HFFc6 (cell line): Measurements from ENCODE around the gene GNGT1. TPM values are rescaled to one million over a fixed set of nuclear protein-coding genes. Genes with fewer than 3 reads are reported as not detected.

Experiments
- DNase-seq: peaks from one replicate; pipeline ENCODE4 v3.0.0-alpha.2; 2018
- H3K27ac Mint-ChIP-seq: 2 replicates; pipeline ENCODE4 v1.8.0; 2020; ENCODE audit warnings: mild to moderate bottlenecking, mixed read lengths
- H3K27me3 Mint-ChIP-seq: 2 replicates; pipeline ENCODE4 v1.8.0; 2021; ENCODE audit warnings: mild to moderate bottlenecking, moderate library complexity, mixed read lengths; ENCODE audit not compliant: insufficient read depth
- H3K36me3 Mint-ChIP-seq: 2 replicates; pipeline ENCODE4 v1.8.0; 2021; ENCODE audit warnings: low read depth, mixed read lengths
- H3K4me1 Mint-ChIP-seq: 2 replicates; pipeline ENCODE4 v1.8.0; 2020; ENCODE audit warnings: low read depth, mixed read lengths
- H3K4me3 Mint-ChIP-seq: 2 replicates; pipeline ENCODE4 v1.8.0; 2020; ENCODE audit warnings: mild to moderate bottlenecking, moderate library complexity, mixed read lengths
- H3K9me3 Mint-ChIP-seq: 2 replicates; pipeline ENCODE4 v1.8.0; 2020; ENCODE audit warnings: mild to moderate bottlenecking, mixed read lengths
- total RNA-seq, 6 experiments: library from RNA; stranded (reverse); fragmentation: NEBNext Ultra II Directional; extraction: Animal tissue kit (Norgen Biotek cat#: 25700); gene quantifications; 2 replicates in 1 of 6; 3 replicates in 5 of 6; pipeline ENCODE4 v1.2.3, GENCODE V29; 2021
- TF ChIP-seq, protein P1 (sequence below): fragments of 200-600 bp; sonication (generic); IDR thresholded peaks from 2 replicates; pipeline ENCODE4 v1.5.0; 2021; ENCODE audit warnings: antibody characterized with exemption, mild to moderate bottlenecking

GNGT1 gene
- total RNA-seq, 6 experiments from 2014 or later: not detected

DNA sequence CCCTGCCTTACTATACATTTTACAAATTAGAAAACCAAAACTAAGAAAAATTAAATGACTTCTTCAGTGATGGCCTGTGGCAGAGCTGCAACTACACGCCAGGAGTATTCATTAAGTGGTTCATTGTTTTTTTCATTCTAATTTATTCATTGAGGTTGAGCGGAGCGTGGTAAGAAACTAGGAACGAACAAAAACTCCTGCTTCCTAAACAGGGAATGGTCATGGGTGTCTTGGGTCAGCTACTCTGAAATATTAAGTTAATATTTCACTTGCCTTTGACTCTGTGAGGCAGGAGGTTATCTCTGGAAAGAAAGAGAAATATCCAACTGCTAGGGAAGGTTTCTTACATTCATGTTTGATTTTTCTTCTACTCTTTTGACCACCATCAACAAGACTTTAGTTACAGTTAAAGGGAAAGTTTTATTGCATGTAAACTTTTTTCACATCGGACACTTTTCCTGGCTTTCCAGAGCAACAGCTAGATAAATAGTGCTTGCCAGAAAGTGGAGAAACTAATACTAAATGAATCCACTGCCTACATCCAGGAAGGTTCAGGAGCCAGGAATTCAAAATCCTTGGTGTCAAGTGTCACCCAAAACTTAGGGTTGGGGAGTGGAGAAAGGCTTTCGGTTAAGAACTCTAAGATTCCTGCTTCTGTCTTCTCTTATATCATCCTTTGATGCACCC, 14.3 kb downstream of the GNGT1 start:
- Mint-ChIP-seq H3K36me3 (peaks cover 10% of the 10 kb centered on the region; the same call in 1 of the 2 replicates), H3K27ac (peak overlapping the region; percentile 97), H3K4me3 (peak overlapping the region; percentile 98), H3K9me3 (no peaks in the 10 kb centered on the region), H3K27me3 (no peaks in the 10 kb centered on the region; the same call in 1 of the 2 replicates), H3K4me1 (peaks cover 48% of the 10 kb centered on the region)
- DNase-seq: no peak
- TF ChIP-seq, protein P1, sequence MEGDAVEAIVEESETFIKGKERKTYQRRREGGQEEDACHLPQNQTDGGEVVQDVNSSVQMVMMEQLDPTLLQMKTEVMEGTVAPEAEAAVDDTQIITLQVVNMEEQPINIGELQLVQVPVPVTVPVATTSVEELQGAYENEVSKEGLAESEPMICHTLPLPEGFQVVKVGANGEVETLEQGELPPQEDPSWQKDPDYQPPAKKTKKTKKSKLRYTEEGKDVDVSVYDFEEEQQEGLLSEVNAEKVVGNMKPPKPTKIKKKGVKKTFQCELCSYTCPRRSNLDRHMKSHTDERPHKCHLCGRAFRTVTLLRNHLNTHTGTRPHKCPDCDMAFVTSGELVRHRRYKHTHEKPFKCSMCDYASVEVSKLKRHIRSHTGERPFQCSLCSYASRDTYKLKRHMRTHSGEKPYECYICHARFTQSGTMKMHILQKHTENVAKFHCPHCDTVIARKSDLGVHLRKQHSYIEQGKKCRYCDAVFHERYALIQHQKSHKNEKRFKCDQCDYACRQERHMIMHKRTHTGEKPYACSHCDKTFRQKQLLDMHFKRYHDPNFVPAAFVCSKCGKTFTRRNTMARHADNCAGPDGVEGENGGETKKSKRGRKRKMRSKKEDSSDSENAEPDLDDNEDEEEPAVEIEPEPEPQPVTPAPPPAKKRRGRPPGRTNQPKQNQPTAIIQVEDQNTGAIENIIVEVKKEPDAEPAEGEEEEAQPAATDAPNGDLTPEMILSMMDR: no peak

DNA sequence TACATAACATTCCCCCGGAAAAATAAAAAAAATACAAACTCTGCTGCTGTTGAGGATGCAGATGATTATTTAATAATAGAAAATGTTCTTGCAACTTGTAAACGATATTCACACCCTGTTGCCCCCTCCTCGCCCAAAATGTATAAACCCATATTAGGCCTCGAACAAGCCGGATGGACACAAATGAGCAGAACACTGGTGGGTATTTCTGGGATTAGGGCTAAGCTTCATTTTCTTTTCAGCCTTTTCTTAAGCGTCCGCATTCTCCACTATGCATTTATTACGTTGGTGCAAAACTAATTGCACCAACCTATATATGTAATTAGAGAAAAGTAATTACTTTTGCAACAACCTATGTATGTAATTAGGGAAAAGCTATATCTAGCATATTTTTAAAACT, 14.8 kb downstream of the GNGT1 start:
- Mint-ChIP-seq H3K4me1 (peaks cover 47% of the 10 kb centered on the region), H3K4me3 (peak overlapping the region; percentile 98)
- no peak for DNase-seq

DNA sequence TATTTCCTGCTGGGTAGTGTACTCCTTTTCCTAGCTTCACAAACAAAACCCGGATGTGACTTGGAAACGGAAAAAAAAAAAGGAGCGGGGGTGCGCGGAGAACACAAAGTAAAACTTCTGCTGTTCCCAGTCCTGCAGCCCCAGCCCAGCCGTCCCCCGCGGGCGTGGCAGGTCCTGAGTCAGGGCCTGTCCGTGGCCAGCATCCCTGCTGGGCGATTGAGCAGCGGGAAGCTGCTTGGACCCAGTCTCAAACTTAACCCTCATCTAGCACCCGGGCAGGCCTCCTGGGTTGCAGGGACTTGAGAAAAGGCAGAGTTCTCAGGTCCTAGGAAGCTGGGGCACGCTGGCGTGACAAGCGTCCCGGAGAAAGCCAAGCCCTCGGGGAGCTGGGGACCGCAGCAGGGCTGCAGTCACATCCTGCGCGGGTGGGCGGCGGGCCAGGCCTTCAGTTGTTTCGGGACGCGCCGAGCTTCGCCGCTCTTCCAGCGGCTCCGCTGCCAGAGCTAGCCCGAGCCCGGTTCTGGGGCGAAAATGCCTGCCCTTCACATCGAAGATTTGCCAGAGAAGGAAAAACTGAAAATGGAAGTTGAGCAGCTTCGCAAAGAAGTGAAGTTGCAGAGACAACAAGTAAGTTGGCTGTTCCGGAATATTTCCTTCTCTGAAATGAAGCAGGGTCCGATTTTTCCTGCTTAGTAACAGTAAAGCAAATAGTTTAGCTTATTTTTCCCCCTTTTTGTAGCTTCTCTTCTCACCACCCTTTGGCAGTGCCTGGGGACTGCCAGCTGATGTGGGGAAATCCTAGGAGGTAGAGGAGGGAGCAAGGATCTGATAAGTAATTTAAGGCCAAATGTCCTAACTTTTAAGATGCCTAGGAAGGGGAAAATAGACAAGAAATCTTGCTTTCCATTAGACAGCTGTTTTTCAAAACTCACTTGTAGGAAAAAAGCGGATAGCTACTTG, 15.5 kb downstream of the GNGT1 start, which contains the start of gene GNG11:
TSS of gene GNG11 (plus strand) at position 129 of the 960 bp plus-strand sequence. CDS start at position 532, 403 bp downstream.
- H3K27ac Mint-ChIP-seq: peak within 1 kb of the TSS; percentile 97
- no peaks in the 10 kb centered on the region; the same call in 1 of the 2 replicates for H3K27me3 Mint-ChIP-seq
- peaks cover 40% of the 10 kb centered on the region for H3K4me1 Mint-ChIP-seq
- H3K9me3 Mint-ChIP-seq: no peaks in the 10 kb centered on the region
- TF ChIP-seq, protein P1: no peak
- peak; percentile 68 for DNase-seq
- peaks cover 17% of the 10 kb centered on the region for H3K36me3 Mint-ChIP-seq
- H3K4me3 Mint-ChIP-seq: peak within 1 kb of the TSS; percentile 98

More for the DNA sequence above, 14.8 kb downstream of the GNGT1 start:
- H3K36me3 Mint-ChIP-seq: peaks cover 10% of the 10 kb centered on the region; the same call in 1 of the 2 replicates
- TF ChIP-seq, protein P1: no peak
- no peaks in the 10 kb centered on the region for H3K9me3 Mint-ChIP-seq
- H3K27me3 Mint-ChIP-seq: no peaks in the 10 kb centered on the region; the same call in 1 of the 2 replicates
- peak overlapping the region; percentile 97 for H3K27ac Mint-ChIP-seq

DNA sequence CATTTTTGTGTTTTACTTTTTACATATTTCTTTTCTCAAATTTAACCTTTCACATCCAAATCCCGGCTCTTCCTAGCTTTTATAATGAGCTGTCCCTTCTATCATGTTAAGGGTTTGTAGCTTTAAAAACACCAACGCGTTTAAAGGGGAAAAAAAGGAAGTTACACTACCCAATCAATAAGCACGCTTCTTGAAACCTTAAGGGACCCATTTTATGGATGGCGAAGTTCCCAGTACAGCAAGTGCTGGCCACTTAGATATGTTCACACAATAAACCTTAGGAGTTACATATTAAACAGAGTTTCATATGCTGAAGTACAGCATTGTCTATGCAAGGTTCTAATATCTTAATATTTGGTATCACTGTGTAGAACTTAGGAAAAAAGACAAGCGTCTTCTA, 16.9 kb downstream of the GNGT1 start:
- no peak for DNase-seq
- H3K36me3 Mint-ChIP-seq: peaks cover 23% of the 10 kb centered on the region

DNA sequence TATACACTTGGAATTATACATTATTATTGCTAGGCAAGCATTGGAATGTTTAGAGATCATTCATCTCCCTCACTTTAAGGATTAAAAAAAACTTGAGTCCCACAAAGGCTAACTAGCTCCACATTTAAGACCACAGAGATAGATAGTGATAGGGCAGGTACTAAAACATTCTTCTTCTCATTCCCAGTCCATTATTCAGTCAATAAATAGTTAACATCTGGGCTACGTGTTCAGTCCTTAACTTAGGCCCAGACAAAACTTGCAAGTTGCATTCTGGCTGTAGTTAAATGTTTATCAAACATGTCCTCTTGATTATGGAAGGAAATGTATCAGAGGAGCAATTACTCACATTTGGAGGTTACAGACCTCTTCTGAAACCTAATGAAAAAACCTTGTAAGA, 17.6 kb downstream of the GNGT1 start:
- TF ChIP-seq, protein P1: no peak
- H3K27me3 Mint-ChIP-seq: no peaks in the 10 kb centered on the region; the same call in 1 of the 2 replicates
- peaks cover 23% of the 10 kb centered on the region for H3K36me3 Mint-ChIP-seq
- peak overlapping the region; percentile 97 for H3K27ac Mint-ChIP-seq
- H3K9me3 Mint-ChIP-seq: no peaks in the 10 kb centered on the region
- peaks cover 41% of the 10 kb centered on the region for H3K4me1 Mint-ChIP-seq
- peak; percentile 36 for DNase-seq
- peak overlapping the region; percentile 98 for H3K4me3 Mint-ChIP-seq

More for the DNA sequence above, 16.9 kb downstream of the GNGT1 start:
- Mint-ChIP-seq H3K9me3 (no peaks in the 10 kb centered on the region), H3K27ac (peak overlapping the region; percentile 97), H3K4me3 (peak overlapping the region; percentile 98), H3K27me3 (no peaks in the 10 kb centered on the region; the same call in 1 of the 2 replicates), H3K4me1 (peaks cover 41% of the 10 kb centered on the region)
- TF ChIP-seq, protein P1: no peak
